Fibroblast of lung (primary cell): ENCODE results near the gene SELENOP.

Source experiments
- EZH2 ChIP-seq: IDR thresholded peaks from 2 replicates; pipeline ENCODE4 v1.5.1; 2012; ENCODE audit warnings: low read length, control low read depth, mild to moderate bottlenecking; ENCODE audit errors: missing control alignments
- TF ChIP-seq, protein P1 (sequence below), 2 donors: IDR thresholded peaks in 1 of 2; conservative IDR thresholded peaks in 1 of 2; 1 replicate in 1 of 2; 2 replicates in 1 of 2; pipeline ENCODE4 v1.5.1; 2011 to 2012; ENCODE audit warnings: low read length in 2 of 2, control low read depth in 1 of 2, inconsistent platforms in 1 of 2, low read depth in 1 of 2, mild to moderate bottlenecking in 1 of 2

- TF ChIP-seq, protein P1, sequence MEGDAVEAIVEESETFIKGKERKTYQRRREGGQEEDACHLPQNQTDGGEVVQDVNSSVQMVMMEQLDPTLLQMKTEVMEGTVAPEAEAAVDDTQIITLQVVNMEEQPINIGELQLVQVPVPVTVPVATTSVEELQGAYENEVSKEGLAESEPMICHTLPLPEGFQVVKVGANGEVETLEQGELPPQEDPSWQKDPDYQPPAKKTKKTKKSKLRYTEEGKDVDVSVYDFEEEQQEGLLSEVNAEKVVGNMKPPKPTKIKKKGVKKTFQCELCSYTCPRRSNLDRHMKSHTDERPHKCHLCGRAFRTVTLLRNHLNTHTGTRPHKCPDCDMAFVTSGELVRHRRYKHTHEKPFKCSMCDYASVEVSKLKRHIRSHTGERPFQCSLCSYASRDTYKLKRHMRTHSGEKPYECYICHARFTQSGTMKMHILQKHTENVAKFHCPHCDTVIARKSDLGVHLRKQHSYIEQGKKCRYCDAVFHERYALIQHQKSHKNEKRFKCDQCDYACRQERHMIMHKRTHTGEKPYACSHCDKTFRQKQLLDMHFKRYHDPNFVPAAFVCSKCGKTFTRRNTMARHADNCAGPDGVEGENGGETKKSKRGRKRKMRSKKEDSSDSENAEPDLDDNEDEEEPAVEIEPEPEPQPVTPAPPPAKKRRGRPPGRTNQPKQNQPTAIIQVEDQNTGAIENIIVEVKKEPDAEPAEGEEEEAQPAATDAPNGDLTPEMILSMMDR (conservative IDR thresholded peaks at IDR 0.05 in 1 of 2, IDR thresholded peaks at IDR 0.05 in 1 of 2; ENCODE audit: low read depth in 1 of 2, low read length in 2 of 2) = no peak
- no peak for TF ChIP-seq EZH2
These were observed 51.3 kb downstream of the SELENOP start for GRCh38 chr5:42760426-42760825.
